GM23338 (cell line): Measurements from ENCODE around the gene TMCC1. TPM values are rescaled to one million over a fixed set of nuclear protein-coding genes. Genes with fewer than 3 reads are reported as not detected.
"Not testable (repeated sequence)": the region's sequence is repeated elsewhere in the genome, so short reads cannot be mapped to it uniquely, and the experiment has no call there.

Experiments
- ATAC-seq: fragments of 200-7000 bp; cut with Tn5 transposase; 3 replicates; pipeline ENCODE4 v1.9.1; 2020
- DNase-seq: peaks from one replicate; pipeline ENCODE4 v3.0.0-alpha.2; 2015; ENCODE audit warnings: low spot score
- H2AFZ ChIP-seq: fragments of 200-600 bp; sonication (generic); 2 replicates; pipeline ENCODE4 v1.8.0; 2016; ENCODE audit warnings: antibody characterized with exemption, mild to moderate bottlenecking, moderate library complexity
- H3F3A ChIP-seq: fragments of 200-600 bp; sonication (generic); replicated peaks from 2 replicates; pipeline ENCODE4 v1.8.0; 2017; ENCODE audit warnings: antibody characterized with exemption, mixed run types, low read depth
- H3K27ac ChIP-seq: fragments of 200-600 bp; sonication (generic); 2 replicates; pipeline ENCODE4 v1.6.1; 2016; ENCODE audit warnings: low read depth
- H3K27me3 ChIP-seq: fragments of 200-600 bp; sonication (generic); 2 replicates; pipeline ENCODE4 v1.8.0; 2016; ENCODE audit warnings: mild to moderate bottlenecking, mixed run types, moderate library complexity; ENCODE audit not compliant: insufficient read depth
- H3K36me3 ChIP-seq: fragments of 200-600 bp; sonication (generic); 2 replicates; pipeline ENCODE4 v1.8.0; 2016; ENCODE audit warnings: mild to moderate bottlenecking; ENCODE audit not compliant: insufficient read depth
- H3K4me1 ChIP-seq: fragments of 200-600 bp; sonication (generic); 2 replicates; pipeline ENCODE4 v1.8.0; 2016; ENCODE audit warnings: mild to moderate bottlenecking, moderate library complexity; ENCODE audit not compliant: insufficient read depth
- H3K4me2 ChIP-seq: fragments of 200-600 bp; sonication (generic); 2 replicates; pipeline ENCODE4 v1.7.1; 2017; ENCODE audit warnings: mixed run types
- H3K4me3 ChIP-seq: fragments of 200-600 bp; sonication (generic); 2 replicates; pipeline ENCODE4 v1.6.1; 2016; ENCODE audit warnings: mixed run types
- H3K79me2 ChIP-seq: fragments of 200-600 bp; sonication (generic); replicated peaks from 2 replicates; pipeline ENCODE4 v1.8.0; 2017; ENCODE audit warnings: mild to moderate bottlenecking; ENCODE audit not compliant: insufficient read depth
- H3K9me2 ChIP-seq: fragments of 200-600 bp; sonication (generic); 2 replicates; pipeline ENCODE4 v1.8.0; 2017; ENCODE audit not compliant: insufficient read depth
- H4K20me1 ChIP-seq: fragments of 200-600 bp; sonication (generic); replicated peaks from 2 replicates; pipeline ENCODE4 v1.8.0; 2017; ENCODE audit warnings: mild to moderate bottlenecking; ENCODE audit not compliant: insufficient read depth
- H3K27ac Mint-ChIP-seq: 2 replicates; pipeline ENCODE4 v1.8.0; 2020; ENCODE audit warnings: inconsistent platforms, mild to moderate bottlenecking, moderate library complexity, mixed read lengths
- H3K27me3 Mint-ChIP-seq: 3 replicates; pipeline ENCODE4 v1.8.0; 2022; ENCODE audit warnings: low read depth, mild to moderate bottlenecking, moderate library complexity, mixed read lengths, inconsistent platforms; ENCODE audit not compliant: insufficient read depth, poor library complexity
- H3K36me3 Mint-ChIP-seq: 3 replicates; pipeline ENCODE4 v1.8.0; 2021; ENCODE audit warnings: low read depth, mild to moderate bottlenecking, inconsistent platforms, moderate library complexity, mixed read lengths
- H3K4me1 Mint-ChIP-seq: 3 replicates; pipeline ENCODE4 v1.8.0; 2020; ENCODE audit warnings: mild to moderate bottlenecking, inconsistent platforms, mixed read lengths
- H3K4me3 Mint-ChIP-seq: 3 replicates; pipeline ENCODE4 v1.8.0; 2021; ENCODE audit warnings: moderate library complexity, mild to moderate bottlenecking, inconsistent platforms, mixed read lengths
- H3K9me3 Mint-ChIP-seq: 3 replicates; pipeline ENCODE4 v1.8.0; 2020; ENCODE audit warnings: moderate library complexity, mild to moderate bottlenecking, inconsistent platforms, mixed read lengths
- EZH2 ChIP-seq: fragments of 200-600 bp; sonication (generic); IDR thresholded peaks from one replicate; pipeline ENCODE4 v1.8.0; 2017; ENCODE audit warnings: antibody characterized with exemption, mild to moderate bottlenecking, low read depth; ENCODE audit not compliant: unreplicated experiment
- JUNB ChIP-seq: IDR thresholded peaks from one replicate; pipeline ENCODE4 v1.6.1; 2016; ENCODE audit warnings: antibody characterized with exemption; ENCODE audit not compliant: unreplicated experiment
- POLR2AphosphoS5 ChIP-seq: IDR thresholded peaks from 2 replicates; pipeline ENCODE4 v1.6.1; 2016; ENCODE audit warnings: antibody characterized with exemption, low read depth
- REST ChIP-seq: IDR thresholded peaks from one replicate; pipeline ENCODE4 v1.6.1; 2018; ENCODE audit warnings: antibody characterized with exemption; ENCODE audit not compliant: unreplicated experiment
- STAT1 ChIP-seq: IDR thresholded peaks from one replicate; pipeline ENCODE4 v1.6.1; 2016; ENCODE audit warnings: antibody characterized with exemption; ENCODE audit not compliant: unreplicated experiment
- ZNF114 ChIP-seq: fragments of 250-450 bp; sonication (Bioruptor Pico); IDR thresholded peaks from 2 replicates; pipeline ENCODE4 v1.5.0; 2020; ENCODE audit warnings: mild to moderate bottlenecking, moderate library complexity
- ZNF462 ChIP-seq: fragments of 250-450 bp; sonication (Bioruptor Pico); IDR thresholded peaks from 2 replicates; pipeline ENCODE4 v1.5.0; 2020; ENCODE audit warnings: mild to moderate bottlenecking, moderate library complexity
- polyA plus RNA-seq: library from polyadenylated mRNA; unstranded; fragments of >200 nt; fragmentation: Nextera tagmentation; extraction: Ambion mirVana; gene quantifications from 2 replicates; pipeline ENCODE4 v1.2.1, GENCODE V29; 2016
- total RNA-seq: library from RNA; depleted of rRNA; stranded (reverse); fragments of >200 nt; shearing (Covaris generic); gene quantifications from 2 replicates; pipeline ENCODE4 v1.2.3, GENCODE V29; 2014

The TMCC1 gene
- total and polyA plus RNA-seq, 2 experiments from 2014 or later, result 8.2 to 18.4 TPM

GRCh38 chr3:129834580-129834979 is 58.9 kb downstream of the TMCC1 start:
- H3K27ac ChIP-seq, result no peak overlapping the region
- no peaks in the 10 kb centered on the region for H3K36me3 ChIP-seq
- H3K4me1 ChIP-seq, result peaks cover 14% of the 10 kb centered on the region
- no peaks in the 10 kb centered on the region; the same call in 1 of the 2 replicates for H4K20me1 ChIP-seq
- no peaks in the 10 kb centered on the region for H3K27me3 ChIP-seq
- no peaks in the 10 kb centered on the region for H3F3A ChIP-seq
- H3K9me3 Mint-ChIP-seq, result no peaks in the 10 kb centered on the region
- DNase-seq (no peak), ATAC-seq (no peak)
- H3K4me1 Mint-ChIP-seq, result peaks cover 13% of the 10 kb centered on the region
- no peak for TF ChIP-seq REST
- H3K4me2 ChIP-seq, result no peak overlapping the region
- H3K9me2 ChIP-seq, result no peaks in the 10 kb centered on the region
- no peaks in the 10 kb centered on the region for H3K27me3 Mint-ChIP-seq
- H2AFZ ChIP-seq, result no peak overlapping the region
- H3K4me3 ChIP-seq, result no peak overlapping the region
- H3K79me2 ChIP-seq, result peaks cover 33% of the 10 kb centered on the region
- no peak overlapping the region for H3K27ac Mint-ChIP-seq
- H3K36me3 Mint-ChIP-seq, result no peaks in the 10 kb centered on the region
- H3K4me3 Mint-ChIP-seq, result no peak overlapping the region

DNA sequence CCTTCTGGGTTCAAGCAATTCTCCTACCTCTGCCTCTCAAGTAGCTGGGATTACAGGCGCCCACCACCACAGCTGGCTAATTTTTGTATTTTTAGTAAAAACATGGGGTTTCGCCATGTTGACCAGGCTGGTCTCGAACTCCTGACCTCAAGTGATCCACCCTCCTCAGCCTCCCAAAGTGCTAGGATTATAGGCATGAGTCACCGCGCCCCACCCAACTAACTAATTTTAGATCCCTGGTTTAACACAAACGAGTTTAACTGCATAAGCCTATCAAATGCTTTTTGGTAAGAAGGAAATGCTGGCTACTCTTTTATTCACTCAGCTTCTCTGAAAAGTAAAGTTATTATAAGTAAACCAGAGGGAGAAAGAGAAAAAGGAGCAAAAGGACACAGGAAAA is 61.6 kb downstream of the TMCC1 start:
- not testable (repeated sequence) for H3K36me3 Mint-ChIP-seq, H3K4me3 Mint-ChIP-seq, ATAC-seq, H3F3A ChIP-seq, H3K9me2 ChIP-seq, H3K36me3 ChIP-seq, H3K4me3 ChIP-seq, H4K20me1 ChIP-seq, H3K9me3 Mint-ChIP-seq, H3K4me2 ChIP-seq, DNase-seq, H3K4me1 ChIP-seq, H3K27ac Mint-ChIP-seq, H2AFZ ChIP-seq, H3K27me3 Mint-ChIP-seq, H3K27me3 ChIP-seq
- H3K4me1 Mint-ChIP-seq, result peaks cover 16% of the 10 kb centered on the region
- H3K27ac ChIP-seq, result 0 out of 2 replicates have a peak overlapping the region, but pooled peaks have one; percentile 39
- H3K79me2 ChIP-seq, result peaks cover 26% of the 10 kb centered on the region

DNA sequence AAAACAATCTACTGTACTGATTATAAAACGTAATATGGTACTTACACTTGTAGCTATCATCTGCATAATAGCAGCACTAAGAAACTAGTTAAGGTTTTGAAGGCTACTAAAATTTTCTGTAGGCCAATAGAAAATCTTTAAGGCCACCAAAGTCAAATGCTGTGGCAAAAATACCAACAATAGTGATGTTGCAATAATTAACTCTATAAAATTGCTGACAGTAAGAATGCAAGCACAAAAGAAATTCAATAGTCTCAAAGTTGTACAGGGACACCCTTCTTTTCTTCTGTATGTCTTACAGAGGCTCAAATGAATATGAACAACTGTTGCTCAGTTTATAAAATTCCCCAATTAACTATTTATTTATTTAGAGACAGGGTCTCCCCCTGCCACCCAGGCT is 62.0 kb downstream of the TMCC1 start:
- Mint-ChIP-seq H3K27me3 (no peaks in the 10 kb centered on the region), H3K9me3 (no peaks in the 10 kb centered on the region), H3K4me3 (no peak overlapping the region), H3K4me1 (peaks cover 11% of the 10 kb centered on the region), H3K36me3 (no peaks in the 10 kb centered on the region), H3K27ac (no peak overlapping the region)
- DNase-seq, result no peak
- Histone ChIP-seq H3K4me3 (no peak overlapping the region), H3K27ac (no peak overlapping the region), H3K36me3 (no peaks in the 10 kb centered on the region), H2AFZ (no peak overlapping the region), H3K4me2 (no peak overlapping the region), H3F3A (no peaks in the 10 kb centered on the region), H3K79me2 (peaks cover 26% of the 10 kb centered on the region), H3K4me1 (peaks cover 4% of the 10 kb centered on the region; the same call in 1 of the 2 replicates), H3K27me3 (no peaks in the 10 kb centered on the region), H3K9me2 (no peaks in the 10 kb centered on the region), H4K20me1 (no peaks in the 10 kb centered on the region; the same call in 1 of the 2 replicates)
- ATAC-seq, result no peak
- TF ChIP-seq JUNB (no peak), POLR2AphosphoS5 (no peak), ZNF462 (CRISPR knock-in tag) (no peak), STAT1 (no peak), ZNF114 (CRISPR knock-in tag) (no peak), EZH2 (no peak)
